Cardiac septum (tissue), 1 donor: Measurements from ENCODE around the gene EIF1. TPM values are rescaled to one million over a fixed set of nuclear protein-coding genes. Genes with fewer than 3 reads are reported as not detected.
"Not testable (repeated sequence)": the region's sequence is repeated elsewhere in the genome, so short reads cannot be mapped to it uniquely, and the experiment has no call there.

Experiments used
- DNase-seq: peaks from one replicate; pipeline ENCODE4 v3.0.0-alpha.2; 2020; ENCODE audit warnings: low spot score
- intact Hi-C: fragments of 100-400 bp; cut with DNase I; formaldehyde crosslinking; loops from one replicate; pipeline ENCODE4 v1.14.0; 2022
- total RNA-seq: library from RNA; stranded (reverse); fragmentation: NEBNext Ultra II Directional; extraction: Animal tissue kit (Norgen Biotek cat#: 25700); gene quantifications from one replicate; pipeline ENCODE4 v1.2.1, GENCODE V29; 2021
- donor health status: DM: no; HTN: no; CAD: no.

EIF1 gene
- total RNA-seq, 1 donor from 2014 or later: 1,014 TPM

DNA sequence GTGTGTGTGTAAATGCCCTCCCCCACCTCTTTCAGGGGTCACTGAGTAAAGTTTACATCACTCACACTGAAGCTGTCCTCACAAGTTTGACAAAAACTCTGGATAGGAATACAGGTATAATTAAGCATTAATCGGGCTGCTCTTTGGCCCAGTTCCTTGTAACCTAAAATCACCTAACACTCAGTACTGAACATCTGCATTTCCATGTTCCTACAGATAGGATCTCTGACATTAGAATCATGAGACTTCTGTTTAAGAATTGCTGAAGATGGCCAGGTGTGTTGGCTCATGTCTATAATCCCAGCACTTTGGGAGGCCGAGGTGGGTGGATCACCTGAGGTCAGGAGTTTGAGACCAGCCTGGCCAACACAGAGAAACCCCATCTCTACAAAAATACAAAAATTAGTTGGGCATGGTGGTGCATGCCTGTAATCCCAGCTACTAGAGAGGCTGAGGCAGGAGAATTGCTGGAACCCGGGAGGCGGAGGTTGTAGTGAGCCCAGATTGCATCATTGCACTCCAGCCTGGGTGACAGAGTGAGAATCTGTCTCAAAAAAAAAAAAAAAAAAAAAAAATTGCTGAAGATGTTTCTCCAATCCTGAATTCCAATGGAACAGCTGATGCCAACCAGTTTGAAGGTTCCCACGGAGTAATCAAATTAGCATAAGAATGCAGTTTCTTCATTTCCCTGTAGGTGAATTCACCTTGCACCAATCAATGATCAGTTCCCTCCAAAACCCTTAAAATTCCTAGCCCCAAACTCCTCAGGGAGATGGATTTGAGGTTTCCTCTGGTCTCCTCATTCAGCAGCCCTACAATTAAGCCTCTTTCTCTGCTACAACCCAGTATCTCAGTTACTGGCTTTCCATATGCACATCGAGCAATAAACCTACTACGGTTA, 13.3 kb upstream of the EIF1 start:
- intact Hi-C loops, DNase-seq: not testable (repeated sequence)

DNA sequence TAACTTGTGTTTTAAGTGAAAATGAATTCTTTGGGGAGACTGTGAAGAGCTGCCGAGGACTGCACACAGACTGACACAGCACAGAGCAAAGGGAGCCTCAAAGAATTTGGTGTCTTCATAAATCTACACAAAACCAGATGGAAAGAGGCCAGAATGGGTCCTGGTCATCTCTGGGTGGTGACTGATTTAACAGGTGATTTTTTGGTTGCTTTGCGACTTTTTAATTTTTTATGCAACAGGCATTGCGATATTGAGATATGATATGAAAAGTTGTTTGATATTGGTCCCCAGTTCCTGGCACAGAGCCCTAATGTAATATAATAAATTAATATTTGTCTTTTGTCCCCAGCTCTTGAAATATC, 12.6 kb upstream of the EIF1 start:
- intact Hi-C loops: no loop called here
- no peak for DNase-seq

DNA sequence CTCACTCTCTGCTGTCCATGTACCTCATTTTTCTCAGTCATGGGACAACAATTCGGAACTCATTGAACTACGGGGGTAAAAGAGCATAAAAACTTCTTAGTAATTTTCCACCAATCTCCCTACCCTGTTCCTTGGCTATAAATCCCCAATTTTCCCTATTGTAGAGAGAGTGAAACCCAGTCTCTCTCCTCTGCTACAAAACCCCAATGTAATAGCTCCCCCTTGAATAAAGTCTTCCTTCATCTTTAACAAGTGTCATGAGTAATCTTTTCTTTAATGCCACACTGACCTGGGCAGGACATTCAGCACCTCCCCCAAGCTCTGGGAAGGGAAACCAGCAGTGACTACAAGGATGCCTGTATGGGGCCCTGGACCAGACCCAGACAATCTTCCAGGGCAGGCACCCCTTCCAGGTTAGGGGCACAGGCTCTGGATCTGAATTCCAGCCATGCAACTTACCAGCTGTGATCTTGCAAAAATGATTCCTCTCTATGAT, 10.2 kb upstream of the EIF1 start:
- intact Hi-C loops: no loop called here
- no peak for DNase-seq

DNA sequence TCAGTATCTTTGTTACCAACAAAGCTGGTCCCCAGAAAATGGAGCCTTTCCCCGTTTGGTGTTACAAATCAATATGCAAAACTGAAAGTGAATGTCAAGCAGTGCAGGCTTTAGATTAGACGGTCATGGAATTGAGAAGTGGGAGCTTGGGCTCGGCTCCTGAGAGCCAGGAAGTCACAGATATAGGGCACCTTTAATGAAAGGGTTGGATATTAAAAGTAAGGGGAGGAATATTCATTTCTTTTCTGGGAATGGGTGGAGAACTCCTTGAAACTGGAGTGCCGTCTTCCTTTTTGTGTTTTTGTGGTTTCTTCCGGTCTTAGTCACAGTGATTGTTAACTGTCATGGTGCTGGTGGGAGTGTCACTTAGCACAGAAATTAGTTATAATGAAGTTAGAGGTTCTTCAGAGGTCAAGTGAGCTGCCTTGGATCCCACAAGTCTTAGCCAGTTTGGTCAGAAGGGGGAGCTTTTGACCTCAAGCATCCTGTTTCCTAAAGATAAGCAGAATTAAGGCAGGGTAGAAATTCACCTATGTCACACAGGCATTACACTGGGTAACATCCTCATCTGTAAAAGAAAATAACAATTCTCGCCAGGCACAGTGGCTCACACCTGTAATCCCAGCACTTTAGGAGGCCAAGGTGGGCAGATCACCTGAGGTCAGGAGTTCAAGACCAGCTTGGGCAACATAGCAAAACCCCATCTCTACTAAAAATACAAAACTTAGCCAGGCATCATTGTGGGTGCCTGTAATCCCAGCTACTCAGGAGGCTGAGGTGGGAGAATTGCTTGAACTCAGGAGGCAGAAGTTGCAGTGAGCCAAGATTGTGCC, 9.6 kb upstream of the EIF1 start:
- intact Hi-C loops: no loop called here
- DNase-seq: no peak

DNA sequence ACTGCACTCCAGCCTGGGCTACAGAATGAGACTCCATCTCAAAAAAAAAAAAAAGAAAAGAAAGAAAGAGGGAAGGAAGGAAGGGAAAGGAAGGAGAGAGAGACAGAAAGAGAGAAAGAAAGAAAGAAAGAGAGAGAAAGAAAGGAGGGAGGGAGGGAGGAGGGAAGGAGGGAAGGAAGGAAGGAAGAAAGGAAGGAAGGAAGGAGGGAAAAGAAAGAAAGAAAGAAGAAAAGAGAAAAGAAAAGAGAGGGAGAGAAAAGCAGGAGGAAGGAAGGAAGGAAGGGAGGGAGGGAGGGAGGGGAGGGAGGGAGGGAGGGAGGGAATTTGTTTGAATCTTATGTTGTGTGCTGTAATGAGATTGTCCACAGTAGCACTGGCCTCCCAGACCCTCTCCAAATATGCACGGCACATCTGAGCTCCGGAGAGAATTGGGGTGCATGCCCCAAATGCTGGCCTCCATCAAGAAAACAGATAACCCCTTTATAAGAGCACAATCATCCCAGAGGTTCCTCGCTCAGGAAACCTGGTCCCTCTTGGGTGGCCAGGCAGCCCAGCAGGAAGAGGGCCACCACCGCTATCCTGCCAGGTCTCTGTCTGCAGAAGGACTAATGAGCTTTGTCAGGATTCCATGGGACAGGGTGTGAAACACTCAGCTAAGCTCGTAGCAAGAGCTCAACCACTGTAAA, 8.8 kb upstream of the EIF1 start:
- intact Hi-C loops: no loop called here
- DNase-seq: no peak

DNA sequence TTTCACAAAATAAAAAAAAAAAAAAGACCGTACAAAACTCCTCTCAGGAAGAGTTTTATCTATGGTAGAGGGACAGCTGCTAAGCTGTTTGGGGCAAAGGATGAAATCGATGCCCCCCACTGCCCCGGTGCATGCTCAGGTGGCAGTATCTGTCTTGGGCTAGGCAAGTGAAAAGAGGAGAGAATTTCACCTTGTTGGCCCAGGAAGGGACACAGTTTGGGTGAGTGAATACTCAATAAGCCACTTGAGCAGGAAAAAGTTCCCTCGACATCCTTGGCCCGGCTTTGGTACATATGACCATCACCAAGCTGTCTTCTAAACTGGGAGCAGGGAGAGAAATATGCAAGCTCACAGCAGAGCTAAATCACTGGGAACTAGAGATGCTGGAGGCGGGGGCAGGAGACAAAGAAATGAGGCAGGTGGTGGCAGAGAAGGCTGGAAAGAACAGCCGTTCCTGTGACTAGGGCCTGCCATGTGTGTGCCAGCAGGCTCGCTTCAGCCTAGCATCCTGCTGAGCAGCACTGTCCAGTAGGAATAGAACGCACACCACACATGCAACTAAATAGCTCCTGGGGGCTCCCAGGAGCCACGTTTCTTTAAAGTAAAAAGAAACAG, 8.2 kb upstream of the EIF1 start:
- intact Hi-C loops: no loop called here
- no peak for DNase-seq

DNA sequence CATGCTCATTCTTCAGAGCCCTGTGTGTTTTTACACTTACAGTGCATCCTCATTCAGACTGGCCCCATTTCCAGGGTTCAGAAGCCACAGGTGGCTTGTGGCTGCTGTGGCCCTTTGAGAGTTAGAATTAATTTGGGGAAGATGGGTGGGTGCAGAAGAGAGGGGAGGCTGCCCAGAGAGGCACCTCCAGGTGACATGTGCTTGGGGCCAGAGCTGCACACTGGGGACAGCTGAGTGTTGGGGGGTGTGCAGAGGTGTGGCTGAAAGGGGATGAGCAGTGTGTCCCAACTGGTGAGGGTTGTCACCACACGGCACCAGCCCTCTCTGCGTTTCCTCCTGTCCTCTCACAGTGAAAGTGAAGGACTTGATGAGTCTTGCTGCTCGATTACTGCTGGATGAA, 6.9 kb upstream of the EIF1 start:
- intact Hi-C loops: no loop called here
- DNase-seq: no peak

DNA sequence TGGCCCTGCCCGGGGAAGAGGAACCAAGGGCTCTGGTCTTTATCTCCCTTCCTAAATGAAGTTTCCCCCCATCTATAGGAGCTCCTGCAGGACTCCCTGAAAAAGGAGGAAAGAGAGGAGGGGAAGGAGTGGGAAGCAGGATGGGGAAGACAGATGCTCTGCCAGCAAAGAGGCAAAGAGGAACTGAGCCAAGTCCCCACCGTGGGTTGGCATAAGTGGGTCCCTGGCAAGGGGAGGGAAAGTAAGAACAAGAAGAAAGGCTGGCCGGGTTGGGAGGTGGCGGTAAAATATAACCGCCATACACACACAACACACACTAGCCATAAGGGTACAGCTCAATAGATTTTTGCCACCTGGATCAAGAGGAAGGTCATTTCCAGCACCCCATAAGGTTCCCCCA, 6.1 kb upstream of the EIF1 start:
- intact Hi-C loops: no loop called here
- no peak for DNase-seq

DNA sequence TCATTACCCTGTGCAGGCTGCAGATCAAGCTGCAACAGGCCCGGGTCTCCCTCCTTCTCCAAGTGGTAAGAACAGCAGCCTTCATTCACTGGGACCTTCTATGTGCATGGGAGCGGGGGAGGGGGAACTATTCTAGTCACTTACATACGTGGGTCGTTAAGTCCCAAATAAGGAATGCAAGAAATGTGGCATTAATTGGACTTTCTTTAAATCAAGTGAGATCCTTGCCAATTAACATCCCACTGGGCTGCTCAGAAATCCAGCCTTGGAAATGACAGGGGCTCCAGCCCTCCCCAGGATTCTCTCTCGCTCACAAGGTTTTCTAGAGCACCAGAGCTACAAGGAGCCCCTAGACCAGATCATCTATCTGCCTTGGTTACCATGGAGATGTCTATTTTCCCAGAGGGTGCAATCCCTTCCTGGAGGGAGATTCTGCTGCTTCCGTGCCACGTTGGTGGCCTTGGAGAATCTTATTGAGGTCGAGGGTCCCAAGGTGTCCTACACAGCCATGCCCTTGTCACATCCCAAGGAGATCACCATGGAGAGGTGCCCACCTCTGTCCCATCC, 5.2 kb upstream of the EIF1 start:
- DNase-seq: no peak
- intact Hi-C loops: no loop called here

DNA sequence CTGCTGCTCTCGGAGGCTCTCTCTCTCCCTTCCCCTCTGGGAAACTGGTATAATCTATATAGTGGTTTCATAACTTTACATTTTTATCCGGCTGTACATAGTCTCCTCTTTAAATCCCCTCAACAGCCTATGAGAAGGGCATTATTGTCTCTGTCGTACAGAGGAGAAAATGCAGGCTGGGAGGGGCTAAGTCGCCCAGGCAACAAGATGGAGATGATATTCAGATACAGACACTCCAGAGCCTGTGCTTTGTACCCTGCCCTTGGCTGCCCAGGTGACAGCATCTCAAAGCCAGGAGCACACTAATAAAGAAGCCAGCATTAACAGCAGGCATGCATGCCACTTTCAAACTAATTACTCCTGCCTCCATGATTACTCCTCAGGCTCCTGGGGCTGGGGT, 4.7 kb upstream of the EIF1 start:
- DNase-seq: no peak
- intact Hi-C loops: no loop called here

DNA sequence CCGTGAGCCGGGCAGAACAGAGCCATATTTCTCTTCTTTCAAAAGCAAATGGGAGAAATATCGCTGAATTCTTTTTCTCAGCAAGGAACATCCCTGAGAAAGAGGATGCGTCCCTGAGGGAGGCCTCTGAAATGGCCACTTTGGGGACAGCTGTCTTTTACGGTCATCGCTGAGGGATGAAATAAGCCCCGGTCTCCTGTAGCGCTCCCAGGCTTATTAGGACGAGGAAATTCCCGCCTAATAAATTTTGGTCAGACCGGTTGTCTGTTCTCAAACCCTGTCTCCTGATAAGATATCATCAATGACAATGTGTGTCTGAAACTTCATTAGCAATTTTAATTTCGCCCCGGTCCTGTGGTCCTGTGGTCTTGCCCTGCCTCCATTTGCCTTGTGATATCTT, 2.9 kb upstream of the EIF1 start:
- DNase-seq, intact Hi-C loops: not testable (repeated sequence)

DNA sequence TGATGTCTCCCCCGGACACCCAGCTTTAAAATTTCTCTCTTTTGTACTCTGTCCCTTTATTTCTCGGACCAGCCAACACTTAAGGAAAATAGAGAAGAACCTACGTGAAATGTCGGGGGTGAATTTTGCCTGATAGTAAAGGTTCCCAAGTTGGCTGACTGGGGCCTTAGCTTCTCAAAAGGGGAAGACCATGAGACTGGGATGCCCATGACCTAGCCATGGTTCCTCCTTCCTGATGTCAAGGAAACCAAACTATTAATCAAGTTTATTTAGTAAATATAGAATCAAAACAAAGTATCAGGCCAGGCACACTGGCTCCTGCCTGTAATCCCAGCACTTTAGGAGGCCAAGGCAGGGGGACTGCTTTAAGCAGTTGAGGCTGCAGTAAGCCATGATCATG, 2.4 kb upstream of the EIF1 start:
- DNase-seq: no peak
- intact Hi-C loops: no loop called here

DNA sequence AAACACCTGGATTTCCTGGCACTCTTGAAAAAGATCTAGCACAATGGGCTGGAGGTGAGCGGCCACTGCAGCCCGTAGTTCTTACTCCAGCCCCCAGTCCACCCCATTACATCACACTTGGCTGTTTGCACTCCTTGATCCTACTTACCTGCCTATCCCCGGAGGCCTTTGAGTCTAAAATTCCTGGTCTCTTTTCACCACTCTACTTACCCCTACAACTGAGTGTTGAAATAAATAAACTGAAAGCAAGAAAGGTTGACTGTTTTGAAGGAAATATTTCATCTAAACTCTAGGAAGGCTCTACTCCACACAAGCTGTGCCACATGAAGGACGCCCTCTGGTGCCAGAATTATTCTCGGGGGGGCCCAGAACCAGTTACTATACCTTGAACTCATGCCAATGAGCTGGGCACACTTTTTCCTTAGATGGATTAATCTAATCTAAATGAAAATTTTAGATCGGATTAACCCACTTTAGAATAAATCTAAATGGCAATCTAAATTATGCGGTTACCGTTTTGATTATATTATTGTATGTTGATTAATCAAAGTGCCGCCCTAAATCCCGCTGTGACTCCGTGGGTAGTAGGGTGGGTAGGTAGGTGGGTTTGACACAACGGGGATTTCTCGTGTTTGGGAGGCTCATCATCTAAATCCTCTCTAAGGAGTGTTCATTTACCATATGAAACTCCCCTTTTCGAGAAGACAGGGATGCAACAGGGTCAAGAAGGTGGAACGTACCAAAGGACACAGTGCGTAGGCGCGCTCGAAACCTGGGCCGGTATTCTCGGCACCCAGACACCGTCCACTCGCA, 651 bp upstream of the EIF1 start:
- intact Hi-C loops: loop anchor here (2.0 kb wide), 1 partner anchor 99 kb away; the partner anchor contains the start of gene JUP
- DNase-seq: no peak

DNA sequence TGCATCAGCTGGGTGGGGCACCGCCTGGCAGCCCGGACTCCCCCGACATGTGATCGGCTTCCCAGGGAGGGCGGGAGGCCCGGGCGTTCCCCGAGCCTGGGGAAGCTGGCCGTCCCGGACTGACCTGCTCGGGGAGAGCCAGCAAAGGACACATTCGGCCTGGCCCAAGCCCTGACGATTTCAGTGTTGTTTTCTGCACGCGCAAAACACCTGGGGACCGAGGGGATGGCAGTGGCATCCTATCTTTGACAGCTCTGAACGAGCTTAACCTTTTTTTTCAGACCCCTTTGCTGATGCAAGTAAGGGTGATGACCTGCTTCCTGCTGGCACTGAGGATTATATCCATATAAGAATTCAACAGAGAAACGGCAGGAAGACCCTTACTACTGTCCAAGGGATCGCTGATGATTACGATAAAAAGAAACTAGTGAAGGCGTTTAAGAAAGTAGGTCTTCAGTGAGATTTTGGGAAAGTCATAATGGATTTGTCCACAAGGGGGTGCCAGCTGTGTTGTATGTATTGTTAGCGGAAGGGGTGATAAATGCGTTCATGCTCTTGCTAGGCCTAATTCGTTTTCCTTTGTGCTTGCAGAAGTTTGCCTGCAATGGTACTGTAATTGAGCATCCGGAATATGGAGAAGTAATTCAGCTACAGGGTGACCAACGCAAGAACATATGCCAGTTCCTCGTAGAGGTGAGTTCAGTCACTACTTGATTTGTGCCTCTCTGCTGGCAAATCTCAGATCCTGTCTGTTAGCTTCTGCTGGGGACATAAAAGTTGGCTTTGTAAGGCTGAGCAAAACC, 1.0 kb downstream of the EIF1 start:
- intact Hi-C loops: loop anchor here (2.0 kb wide), 1 partner anchor 97 kb away; the partner anchor contains the start of gene JUP
- DNase-seq: no peak

DNA sequence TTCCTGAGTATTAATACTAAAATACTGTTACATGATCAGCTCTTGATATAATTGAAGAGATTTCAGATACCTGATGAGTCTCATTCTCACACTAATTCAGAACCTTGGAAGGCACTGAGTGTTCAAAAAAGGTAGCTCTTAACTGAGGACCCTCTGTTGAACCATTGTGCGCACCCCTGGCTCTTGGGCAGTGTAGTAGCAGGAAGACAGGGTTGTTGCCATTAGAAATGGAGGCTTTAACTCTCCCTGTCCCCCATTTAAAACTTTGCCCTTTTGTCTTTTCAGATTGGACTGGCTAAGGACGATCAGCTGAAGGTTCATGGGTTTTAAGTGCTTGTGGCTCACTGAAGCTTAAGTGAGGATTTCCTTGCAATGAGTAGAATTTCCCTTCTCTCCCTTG, 1.8 kb downstream of the EIF1 start:
- intact Hi-C loops: no loop called here
- no peak for DNase-seq

DNA sequence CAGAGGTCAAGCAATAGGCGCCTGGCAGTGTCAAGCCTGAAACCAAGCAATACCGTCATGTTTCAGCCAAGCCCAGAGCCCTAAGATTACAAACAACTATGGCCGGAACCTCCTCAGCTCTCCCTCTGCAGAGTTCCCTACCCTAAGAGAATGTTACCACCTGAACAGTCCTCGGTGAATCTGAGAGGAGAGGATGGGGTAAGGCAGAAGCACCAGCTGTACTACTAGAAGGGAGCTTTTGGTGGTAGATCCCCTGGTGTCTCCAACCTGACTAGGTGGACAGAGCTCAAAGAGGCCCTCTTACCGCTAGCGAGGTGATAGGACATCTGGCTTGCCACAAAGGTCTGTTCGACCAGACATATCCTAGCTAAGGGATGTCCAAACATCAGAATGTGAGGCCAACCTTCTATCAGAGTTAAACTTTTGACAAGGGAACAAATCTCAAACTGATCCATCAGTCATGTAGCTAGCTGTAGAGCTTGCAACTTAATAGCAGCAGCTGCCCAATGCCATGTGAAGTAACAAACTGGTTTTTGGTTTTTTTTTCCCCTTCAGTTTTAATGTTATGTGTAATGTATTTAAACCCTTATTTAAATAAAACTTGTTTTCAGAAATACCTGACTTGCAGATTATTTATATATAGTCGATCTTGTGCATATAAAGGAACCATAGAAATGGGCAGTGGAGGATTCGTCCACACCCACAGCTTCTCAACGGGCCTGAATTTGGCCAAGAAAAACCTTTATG, 2.5 kb downstream of the EIF1 start:
- no peak for DNase-seq
- intact Hi-C loops: no loop called here
